ENCODE results near the gene HOTAIR.

HOTAIR gene

DNA sequence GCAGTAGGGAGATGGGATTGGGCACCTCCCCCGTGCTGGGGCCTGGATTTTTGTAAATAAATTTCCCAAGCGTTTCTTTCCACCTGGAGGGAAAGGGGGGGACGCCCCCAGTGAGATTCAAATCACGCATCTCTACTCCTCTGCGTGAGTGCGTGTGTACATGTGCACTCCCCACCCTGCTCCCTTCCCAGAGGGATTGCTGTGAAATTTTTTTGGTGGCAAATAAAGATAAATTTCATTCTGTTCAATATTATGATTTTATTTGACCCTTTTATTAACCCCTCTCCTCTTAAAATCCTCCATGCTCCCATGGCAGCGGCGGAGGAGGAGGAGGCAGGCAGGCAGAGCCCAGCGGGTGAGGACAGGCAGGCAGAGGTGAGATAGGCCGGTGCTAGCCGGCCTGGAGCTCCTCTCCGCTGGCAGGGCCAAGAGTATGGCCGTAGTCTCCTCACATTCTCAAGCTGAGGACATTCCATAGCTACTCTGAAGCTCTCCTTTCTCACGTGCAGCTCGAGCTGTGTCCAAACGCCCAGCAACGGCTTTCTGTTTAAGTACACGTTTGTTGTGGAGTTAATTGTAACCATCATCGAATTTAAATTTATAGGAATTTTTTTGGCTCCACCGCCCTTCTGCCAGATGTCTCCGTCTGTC lies 1.5 kb upstream of the HOTAIR start:
- DNase-seq (ENCODE audit: low read depth, low spot score): no peak

DNA sequence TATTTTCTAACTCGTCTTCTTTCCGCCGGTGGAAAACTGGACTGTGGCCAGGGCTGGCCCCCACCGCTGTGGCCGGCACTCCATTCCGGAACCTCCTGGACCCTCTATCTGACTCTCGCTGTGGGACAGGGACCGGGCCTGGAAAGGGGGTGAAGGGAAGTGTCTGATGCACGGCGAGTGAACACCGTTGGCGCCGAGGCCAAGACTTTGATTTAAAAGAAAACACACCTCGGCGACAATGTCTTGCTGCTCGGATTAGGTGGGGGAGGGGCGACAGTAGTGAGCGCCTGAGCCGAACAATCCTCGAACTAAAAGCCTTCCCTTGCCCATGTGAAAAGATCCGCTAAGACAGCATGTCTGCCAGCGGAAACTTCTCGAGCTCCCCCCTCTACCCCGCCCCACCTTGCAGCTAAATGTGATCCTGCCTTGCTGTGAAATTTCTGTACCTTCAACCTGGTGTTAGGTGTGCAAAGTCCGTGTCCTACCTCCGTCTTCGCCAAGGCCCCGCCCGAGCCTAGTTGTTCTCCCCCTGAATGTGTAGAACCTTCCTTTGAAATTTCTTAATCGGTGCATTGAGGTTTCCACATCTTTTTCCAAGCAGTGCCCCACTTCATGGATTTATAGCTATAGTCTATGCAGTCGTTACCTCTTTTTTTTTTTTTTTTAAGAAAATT lies 862 bp upstream of the HOTAIR start:
- DNase-seq (ENCODE audit: low read depth, low spot score): no peak

DNA sequence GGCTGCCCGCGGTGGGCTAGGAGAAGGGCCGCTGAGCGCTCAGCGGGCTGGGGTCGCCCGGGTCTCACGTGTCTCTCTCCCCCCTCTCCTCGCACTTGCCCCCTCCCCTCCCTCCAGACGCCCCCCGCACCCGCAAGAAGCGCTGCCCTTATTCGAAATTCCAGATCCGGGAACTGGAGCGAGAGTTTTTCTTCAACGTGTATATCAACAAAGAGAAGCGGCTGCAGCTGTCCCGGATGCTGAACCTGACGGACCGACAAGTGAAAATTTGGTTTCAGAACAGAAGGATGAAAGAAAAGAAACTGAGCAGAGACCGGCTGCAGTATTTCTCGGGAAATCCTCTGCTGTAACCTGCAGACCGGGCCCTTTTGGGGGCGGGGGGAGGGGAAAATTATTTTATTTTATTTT lies 314 bp upstream of the HOTAIR start:
- no peak for DNase-seq (ENCODE audit: low read depth, low spot score)

DNA sequence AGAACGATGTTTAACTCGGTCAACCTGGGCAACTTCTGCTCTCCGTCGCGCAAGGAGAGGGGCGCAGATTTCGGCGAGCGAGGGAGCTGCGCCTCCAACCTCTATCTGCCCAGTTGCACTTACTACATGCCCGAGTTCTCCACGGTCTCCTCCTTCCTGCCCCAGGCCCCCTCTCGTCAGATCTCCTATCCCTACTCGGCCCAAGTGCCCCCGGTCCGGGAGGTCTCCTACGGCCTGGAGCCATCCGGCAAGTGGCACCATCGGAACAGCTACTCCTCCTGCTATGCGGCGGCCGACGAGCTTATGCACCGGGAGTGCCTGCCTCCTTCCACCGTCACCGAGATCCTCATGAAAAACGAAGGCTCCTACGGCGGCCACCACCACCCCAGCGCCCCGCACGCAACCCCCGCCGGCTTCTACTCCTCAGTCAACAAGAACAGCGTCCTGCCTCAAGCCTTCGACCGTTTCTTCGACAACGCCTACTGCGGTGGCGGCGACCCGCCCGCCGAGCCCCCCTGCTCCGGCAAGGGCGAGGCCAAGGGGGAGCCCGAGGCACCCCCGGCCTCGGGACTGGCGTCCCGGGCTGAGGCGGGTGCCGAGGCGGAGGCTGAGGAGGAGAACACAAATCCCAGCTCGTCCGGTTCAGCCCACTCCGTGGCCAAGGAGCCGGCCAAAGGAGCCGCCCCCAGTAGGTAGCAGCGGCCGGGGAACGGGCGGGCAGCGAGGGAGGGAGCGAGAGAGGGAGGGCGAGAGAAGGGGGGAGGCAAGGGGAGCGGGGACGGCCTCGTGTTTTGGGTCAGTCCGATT lies 1.3 kb downstream of the HOTAIR start:
- no peak for DNase-seq (ENCODE audit: low read depth, low spot score)

DNA sequence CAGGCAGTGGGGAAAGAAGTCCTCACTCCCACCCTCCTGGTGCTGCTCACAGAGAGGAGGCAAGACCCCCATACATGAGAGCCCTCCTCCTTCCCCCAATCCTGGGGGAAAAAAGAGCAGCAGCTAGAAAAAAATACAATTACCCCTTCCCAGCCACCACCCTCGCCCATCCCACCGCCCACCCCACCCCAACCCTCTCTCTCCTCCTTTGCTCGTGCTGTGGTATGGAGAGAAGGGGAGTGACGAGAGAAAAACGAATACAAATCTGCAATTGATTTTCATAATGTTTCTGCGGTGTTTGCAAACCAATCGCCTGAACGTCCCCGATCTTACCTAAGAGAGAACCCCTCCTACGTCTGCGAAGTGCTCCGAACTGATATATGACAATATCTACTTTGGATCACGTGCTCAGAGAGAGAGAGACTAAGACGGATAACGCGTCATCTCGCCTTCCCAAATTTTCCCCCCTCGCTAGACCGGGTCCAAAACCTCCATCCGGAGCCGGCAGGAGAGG lies 2.0 kb downstream of the HOTAIR start, which contains the start of gene HOXC11:
Gene HOXC11 (plus strand): TSS at position 405 of the 514 bp plus-strand sequence. CDS start 116 bp downstream, outside the sequence.
- no peak for DNase-seq (ENCODE audit: low read depth, low spot score)

DNA sequence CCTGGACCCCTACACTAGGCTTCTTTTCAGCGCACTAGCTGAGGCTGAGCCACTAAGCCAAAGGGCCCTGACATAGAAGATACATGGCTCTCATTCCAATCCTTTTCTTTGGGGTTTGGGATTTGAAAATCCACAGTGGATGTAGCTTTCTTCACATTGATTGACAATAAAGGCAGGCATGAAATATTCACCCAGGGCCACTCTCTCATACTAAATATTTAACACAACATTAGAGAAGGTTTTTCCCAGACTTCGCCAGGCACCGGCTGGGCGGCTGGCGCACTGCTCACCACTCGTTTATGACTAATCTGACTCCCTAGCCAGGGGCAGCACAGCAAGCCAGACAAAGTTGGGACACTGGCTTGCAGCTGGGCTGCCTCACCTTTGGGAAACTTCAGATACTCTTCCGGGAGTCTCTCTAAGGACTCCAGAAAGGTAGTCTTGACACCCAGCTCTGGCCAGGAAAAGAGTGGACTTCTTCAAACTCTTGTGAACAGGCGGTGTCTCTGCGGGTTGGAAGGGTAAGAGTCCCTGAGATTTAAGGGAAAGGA lies 2.5 kb downstream of the HOTAIR start:
- DNase-seq (ENCODE audit: low read depth, low spot score): no peak

- no peak for DNase-seq (ENCODE audit: low read depth, low spot score)
Observed at GRCh38 chr12:53971686-53972085, 3.1 kb downstream of the HOTAIR start.

- no peak for DNase-seq (ENCODE audit: low read depth, low spot score)
Observed at GRCh38 chr12:53971129-53971528, 3.6 kb downstream of the HOTAIR start.

DNA sequence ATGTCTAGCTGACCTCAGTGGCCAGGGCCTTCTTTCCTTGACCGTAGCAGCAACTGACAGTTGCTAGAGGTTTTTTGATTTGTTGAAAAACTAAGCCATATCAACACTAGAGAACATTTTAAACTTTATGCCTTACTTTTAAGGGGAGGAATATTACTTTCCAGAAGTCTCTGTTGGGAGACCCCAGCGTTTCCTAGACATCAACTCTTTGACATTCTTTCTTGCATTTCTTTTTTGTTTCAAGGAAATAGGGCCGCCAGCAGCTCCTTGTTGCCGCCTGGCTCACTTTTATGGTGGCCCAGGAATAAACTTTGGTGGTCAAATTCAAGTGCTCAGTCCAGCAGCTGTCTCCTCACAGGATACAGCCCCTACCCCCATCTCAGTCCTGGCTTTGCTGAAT lies 4.3 kb downstream of the HOTAIR start:
- DNase-seq (ENCODE audit: low read depth, low spot score): no peak

DNA sequence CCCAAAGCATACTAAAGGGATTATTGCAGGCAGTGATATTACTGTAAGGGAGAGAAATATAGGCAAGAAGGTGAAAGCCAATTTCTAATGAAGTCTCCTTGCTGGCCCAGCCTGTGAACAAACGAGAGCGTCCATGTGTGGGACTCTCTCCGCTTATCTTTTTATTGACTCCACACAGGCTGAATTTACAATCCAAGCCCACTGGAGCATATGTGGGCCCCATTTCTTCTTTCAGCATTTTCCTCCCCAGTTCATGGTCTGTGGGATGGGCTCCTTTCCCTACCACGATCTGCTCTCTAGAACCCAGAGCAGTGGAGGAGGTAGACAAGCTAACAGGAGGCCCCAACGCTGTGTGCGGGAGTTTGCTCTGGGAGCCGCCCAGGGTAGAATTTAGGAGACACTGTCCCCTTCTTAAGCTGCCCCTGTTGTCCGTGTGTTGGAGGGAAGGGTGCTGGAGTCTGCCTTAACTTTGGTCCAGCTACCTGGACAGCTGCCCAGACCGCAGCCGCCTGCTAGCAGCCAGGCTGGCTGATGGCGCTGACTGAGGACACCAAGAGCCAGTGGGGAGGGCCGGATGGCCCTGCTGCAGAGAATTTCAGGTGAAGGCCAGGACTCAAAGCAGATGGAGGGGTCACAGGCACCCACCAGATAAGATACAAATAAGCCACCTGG lies 5.0 kb downstream of the HOTAIR start:
- no peak for DNase-seq (ENCODE audit: low read depth, low spot score)

GRCh38 chr12:53968214-53969127 lies 6.3 kb downstream of the HOTAIR start:
- no peak for DNase-seq (ENCODE audit: low read depth, low spot score)

DNA sequence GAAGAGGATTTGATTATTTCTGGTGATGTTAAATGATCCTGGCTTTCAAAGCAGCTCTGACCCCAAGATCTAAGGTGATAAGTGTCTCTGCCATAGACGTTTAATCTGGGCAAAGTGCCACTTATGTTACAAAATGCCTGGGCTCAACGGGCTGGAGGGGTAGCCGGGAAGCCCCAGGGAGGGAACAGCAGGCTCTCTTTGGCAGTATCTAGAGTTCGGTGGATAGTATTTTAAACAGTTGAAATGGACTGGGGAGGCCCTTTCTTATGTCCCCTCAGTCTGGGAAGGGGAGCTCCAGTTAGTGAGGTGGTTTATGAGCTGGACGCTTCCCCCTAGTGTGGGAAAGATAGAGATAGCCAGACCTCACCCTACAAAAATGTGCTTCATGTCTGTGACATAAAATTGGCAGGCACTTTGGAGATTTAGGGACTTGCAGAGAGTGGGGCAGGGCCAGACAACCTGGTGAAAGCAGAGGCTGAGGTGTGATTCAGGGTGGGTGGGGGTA lies 7.3 kb downstream of the HOTAIR start:
- DNase-seq (ENCODE audit: low read depth, low spot score): no peak

- DNase-seq (ENCODE audit: low read depth, low spot score): no peak
Observed at GRCh38 chr12:53966385-53967133, 8.2 kb downstream of the HOTAIR start.

- DNase-seq (ENCODE audit: low read depth, low spot score): no peak
Observed at GRCh38 chr12:53966085-53966384, 8.7 kb downstream of the HOTAIR start.

GRCh38 chr12:53965281-53966084 lies 9.3 kb downstream of the HOTAIR start:
- DNase-seq (ENCODE audit: low read depth, low spot score): no peak

DNA sequence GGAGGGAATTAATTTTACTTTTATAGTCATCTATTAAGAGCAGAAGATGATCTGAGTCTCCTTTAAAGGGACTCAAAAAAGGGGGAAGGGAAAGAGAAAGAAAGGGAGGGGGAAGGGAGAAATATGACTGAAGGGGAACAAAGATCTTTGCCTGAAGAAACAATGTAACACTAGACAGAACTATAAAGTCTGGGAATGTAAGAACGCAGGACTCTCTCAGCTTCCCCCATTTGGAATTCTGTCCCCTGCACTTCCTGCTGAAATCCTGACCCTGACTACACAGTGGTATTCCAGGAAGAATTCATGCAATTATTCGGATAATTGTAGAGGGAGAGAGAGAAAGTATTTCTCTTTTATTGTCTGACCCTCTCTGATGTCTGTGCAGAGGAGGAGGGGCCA lies 10.4 kb downstream of the HOTAIR start:
- no peak for DNase-seq (ENCODE audit: low read depth, low spot score)

DNA sequence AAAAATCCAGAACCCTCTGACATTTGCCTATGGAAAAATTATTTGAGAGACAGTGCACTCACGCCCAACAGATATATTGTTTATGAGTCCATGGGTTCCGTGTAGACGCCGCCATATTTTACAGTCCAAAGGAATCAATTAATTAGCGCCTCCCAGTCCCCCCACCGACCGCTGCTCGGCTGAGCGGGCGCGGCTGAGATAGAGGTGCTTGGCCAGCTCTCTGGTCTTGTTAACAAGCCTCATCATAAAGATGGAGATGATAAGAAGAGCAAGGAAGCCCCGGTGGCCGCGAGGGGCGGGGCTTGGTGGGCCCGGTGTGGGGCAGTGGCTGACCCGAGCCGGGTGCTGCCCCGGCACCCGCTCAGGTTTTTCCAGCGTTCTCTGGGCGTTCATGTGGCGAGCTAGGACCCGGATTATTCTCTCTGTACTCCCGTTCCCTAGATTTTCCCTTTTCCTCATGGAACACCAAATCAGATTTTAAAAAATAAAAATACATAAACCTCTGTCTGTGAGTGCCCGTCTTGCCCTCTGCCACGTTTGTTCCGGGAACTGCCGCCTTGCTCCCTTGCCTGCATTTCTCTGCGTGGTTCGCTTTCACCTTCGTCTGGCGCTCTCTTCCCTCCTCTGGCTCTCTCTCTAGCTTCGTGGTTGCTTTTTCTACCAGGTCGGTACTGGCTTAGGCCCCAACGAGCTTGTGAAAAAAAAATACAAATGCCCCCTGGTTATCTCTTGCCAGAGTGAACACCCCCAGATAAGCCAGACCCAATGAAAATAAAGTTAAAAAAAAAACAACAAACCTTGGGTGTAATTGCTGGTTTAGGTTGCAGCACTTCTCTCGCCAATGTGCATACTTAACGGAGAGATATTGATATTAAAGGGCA lies 11.1 kb downstream of the HOTAIR start:
- DNase-seq (ENCODE audit: low read depth, low spot score): no peak

DNA sequence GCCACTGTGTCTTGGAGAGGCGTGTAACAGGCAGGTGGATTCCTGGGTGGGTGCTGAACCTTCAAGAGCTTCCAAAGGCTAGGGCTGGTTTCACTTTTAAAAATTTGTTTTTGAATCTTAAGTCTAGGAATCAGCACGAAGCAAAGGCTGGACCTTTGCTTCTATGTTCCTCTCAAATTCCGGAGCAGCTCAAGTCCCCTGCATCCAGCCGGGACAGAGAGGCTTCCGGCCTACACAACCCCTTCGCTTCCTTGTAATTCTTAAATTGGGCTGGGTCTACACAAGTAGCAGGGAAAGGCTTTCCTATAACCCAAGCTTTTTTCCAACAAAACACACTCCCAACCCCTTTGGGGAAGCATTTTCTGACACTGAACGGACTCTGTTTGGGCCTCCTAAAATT lies 11.7 kb downstream of the HOTAIR start:
- DNase-seq (ENCODE audit: low read depth, low spot score): no peak
